Measurements from ENCODE around the gene PPP2R2C.

The PPP2R2C gene

DNA sequence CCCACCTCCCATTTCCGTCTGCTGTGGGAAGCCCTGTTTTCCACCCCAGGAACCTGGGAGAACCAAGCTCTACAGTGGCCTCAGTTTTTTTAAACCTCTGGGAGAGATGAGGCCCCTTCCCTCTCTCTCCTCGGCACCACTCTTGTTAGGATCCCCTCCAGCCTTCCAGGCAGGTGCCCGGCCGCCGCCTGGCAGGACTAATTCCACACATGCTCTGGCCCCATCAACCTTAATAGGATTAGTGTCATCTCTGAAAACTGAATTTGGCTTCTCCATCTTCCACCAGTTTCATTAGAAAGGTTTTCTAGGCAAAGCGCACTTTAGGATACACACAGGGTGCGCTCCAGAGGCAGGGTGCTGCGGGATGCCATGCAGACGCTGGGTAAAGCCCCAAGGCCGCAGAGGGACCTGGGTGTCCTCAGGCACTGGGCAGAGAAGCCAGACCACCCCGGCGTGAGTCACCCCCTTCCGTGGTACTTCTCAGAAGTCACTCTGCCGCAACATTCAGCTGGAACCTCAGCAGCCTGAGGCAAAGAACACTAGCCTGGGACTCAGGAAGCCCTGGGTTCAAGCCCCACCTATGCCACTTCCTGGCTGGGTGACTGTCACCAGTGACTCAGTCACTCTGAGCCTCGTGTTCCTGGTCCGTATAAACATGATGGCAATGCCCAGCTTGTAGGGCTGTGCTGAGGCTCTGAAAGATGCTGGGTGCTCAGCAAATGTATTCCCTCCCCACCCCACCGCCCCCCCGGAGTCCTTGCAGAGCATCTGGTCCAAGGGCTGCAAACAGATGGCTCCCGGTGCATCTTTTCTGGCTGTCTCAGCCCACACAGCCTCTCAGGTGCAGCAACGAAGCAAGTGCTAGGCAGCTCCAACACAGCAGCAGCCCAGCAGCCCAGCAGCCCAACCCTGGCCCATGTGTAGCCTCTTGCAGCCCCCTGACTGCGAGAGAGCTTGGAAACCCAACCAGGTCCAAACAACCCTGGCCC, 29.1 kb downstream of the PPP2R2C start:
- WGBS (ENCODE audit: insufficient coverage): 91% methylated on average over 19 of the region's 21 CpGs
- ChIA-PET POLR2A (no interaction called here), CTCF (no interaction called here)
- no peak for DNase-seq
- H3K27ac ChIP-seq (ENCODE audit: insufficient read depth in 1 of 2, low read depth in 1 of 2, low read length in 2 of 2, poor library complexity in 1 of 2, severe bottlenecking in 2 of 2): no peak overlapping the region
- H3K4me1 ChIP-seq (ENCODE audit: control extremely low read depth in 1 of 4, control insufficient read depth in 4 of 4, insufficient read depth in 4 of 4, low read length in 3 of 4): peaks cover 0 to 7% (median 3%) of the 10 kb centered on the region in 4 experiments
- H3K9me3 ChIP-seq (ENCODE audit: control extremely low read depth in 1 of 5, control insufficient read depth in 4 of 5, insufficient read depth in 2 of 5, low read depth in 1 of 5, low read length in 4 of 5): no peaks in the 10 kb centered on the region
- no peak overlapping the region for H3K4me3 ChIP-seq (ENCODE audit: control insufficient read depth in 1 of 7, extremely low read depth in 1 of 7, insufficient read depth in 4 of 7, low read depth in 2 of 7, low read length in 6 of 7)
- no peaks in the 10 kb centered on the region for H3K36me3 ChIP-seq (ENCODE audit: control insufficient read depth in 4 of 4, insufficient read depth in 4 of 4, low read length in 3 of 4)
- H3K27me3 ChIP-seq (replicated peaks in 2 of 5; ENCODE audit: control insufficient read depth in 4 of 5, insufficient read depth in 5 of 5, low read length in 4 of 5): peaks cover 0 to 56% (median 9%) of the 10 kb centered on the region in 5 experiments

DNA sequence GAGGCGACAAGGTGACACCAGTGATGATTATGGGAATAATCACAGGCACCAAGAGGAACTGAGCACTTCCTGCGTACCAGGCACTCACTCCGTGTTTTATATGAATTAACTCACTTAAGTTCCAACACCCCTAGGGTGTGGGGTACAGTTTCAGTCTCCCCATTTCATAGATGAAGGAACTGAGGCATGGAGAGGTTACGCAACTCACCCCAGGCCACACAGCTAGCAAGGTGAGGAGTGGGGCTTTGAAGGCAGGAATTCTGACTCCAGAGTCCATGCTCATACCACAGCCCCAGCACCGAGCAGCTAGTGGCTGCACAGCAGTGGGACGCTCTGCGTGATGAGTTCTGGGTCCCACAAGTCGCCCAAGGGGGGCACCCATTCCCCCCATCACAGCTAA, 29.9 kb downstream of the PPP2R2C start:
- DNase-seq: no peak
- Histone ChIP-seq H3K27ac (ENCODE audit: insufficient read depth in 1 of 2, low read depth in 1 of 2, low read length in 2 of 2, poor library complexity in 1 of 2, severe bottlenecking in 2 of 2) (no peak overlapping the region), H3K27me3 (replicated peaks in 2 of 5; ENCODE audit: control insufficient read depth in 4 of 5, insufficient read depth in 5 of 5, low read length in 4 of 5) (peaks cover 0 to 48% (median 8%) of the 10 kb centered on the region in 5 experiments), H3K9me3 (ENCODE audit: control extremely low read depth in 1 of 5, control insufficient read depth in 4 of 5, insufficient read depth in 2 of 5, low read depth in 1 of 5, low read length in 4 of 5) (no peaks in the 10 kb centered on the region), H3K36me3 (ENCODE audit: control insufficient read depth in 4 of 4, insufficient read depth in 4 of 4, low read length in 3 of 4) (no peaks in the 10 kb centered on the region), H3K4me3 (ENCODE audit: control insufficient read depth in 1 of 7, extremely low read depth in 1 of 7, insufficient read depth in 4 of 7, low read depth in 2 of 7, low read length in 6 of 7) (no peak overlapping the region), H3K4me1 (ENCODE audit: control extremely low read depth in 1 of 4, control insufficient read depth in 4 of 4, insufficient read depth in 4 of 4, low read length in 3 of 4) (peaks cover 0 to 7% (median 1%) of the 10 kb centered on the region in 4 experiments)
- 100% methylated on average over 7 of the region's 8 CpGs for WGBS (ENCODE audit: insufficient coverage)
- POLR2A ChIA-PET: no interaction called here
- CTCF ChIA-PET: no interaction called here

DNA sequence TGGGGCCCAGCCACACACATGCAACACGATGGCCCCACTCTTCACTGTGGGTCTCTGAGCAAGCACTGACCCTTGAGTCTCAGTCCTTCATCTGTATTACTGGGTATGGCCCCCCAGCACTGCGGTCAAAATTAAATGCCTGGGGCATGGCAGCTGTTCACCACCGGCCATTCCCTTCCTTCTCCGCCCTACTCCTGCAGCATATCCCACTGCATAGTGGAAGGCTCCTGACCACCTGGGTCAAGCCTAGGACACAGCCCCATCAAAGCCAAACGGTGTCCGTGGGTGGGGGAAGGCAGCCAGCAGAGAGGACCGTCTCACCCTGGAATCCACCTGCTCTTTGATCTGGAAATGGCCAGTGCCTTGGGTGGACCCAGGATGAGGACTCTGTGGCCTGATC, 30.7 kb downstream of the PPP2R2C start:
- no peak for DNase-seq
- no peak overlapping the region for H3K27ac ChIP-seq (ENCODE audit: insufficient read depth in 1 of 2, low read depth in 1 of 2, low read length in 2 of 2, poor library complexity in 1 of 2, severe bottlenecking in 2 of 2)
- CTCF ChIA-PET: no interaction called here
- no peaks in the 10 kb centered on the region for H3K36me3 ChIP-seq (ENCODE audit: control insufficient read depth in 4 of 4, insufficient read depth in 4 of 4, low read length in 3 of 4)
- POLR2A ChIA-PET: no interaction called here
- H3K4me1 ChIP-seq (ENCODE audit: control extremely low read depth in 1 of 4, control insufficient read depth in 4 of 4, insufficient read depth in 4 of 4, low read length in 3 of 4): no peaks in the 10 kb centered on the region
- no peak overlapping the region for H3K4me3 ChIP-seq (ENCODE audit: control insufficient read depth in 1 of 7, extremely low read depth in 1 of 7, insufficient read depth in 4 of 7, low read depth in 2 of 7, low read length in 6 of 7)
- 100% methylated on average over 5 of the region's 7 CpGs for WGBS (ENCODE audit: insufficient coverage)
- H3K9me3 ChIP-seq (ENCODE audit: control extremely low read depth in 1 of 5, control insufficient read depth in 4 of 5, insufficient read depth in 2 of 5, low read depth in 1 of 5, low read length in 4 of 5): no peaks in the 10 kb centered on the region
- H3K27me3 ChIP-seq (replicated peaks in 2 of 5; ENCODE audit: control insufficient read depth in 4 of 5, insufficient read depth in 5 of 5, low read length in 4 of 5): peaks cover 0 to 40% (median 8%) of the 10 kb centered on the region in 5 experiments

DNA sequence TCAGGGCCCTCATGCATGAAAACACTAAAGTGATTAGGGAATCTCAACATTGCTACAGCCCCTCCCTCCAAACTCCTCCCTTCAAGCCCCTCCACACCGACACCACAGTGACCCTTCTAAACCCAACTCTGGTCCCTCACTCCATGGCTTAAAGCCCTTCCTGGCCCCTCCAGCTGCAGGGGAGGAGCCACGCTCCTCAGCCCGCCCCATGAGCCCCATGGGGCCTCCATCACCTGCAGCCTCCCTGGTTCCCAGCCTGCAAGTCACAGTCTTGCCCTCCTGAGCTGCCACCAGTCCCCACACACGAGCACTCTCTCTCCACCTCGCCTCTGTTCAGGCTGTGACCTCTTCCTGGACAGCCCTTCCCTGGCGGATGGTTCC, 31.2 kb downstream of the PPP2R2C start:
- CTCF ChIA-PET: no interaction called here

DNA sequence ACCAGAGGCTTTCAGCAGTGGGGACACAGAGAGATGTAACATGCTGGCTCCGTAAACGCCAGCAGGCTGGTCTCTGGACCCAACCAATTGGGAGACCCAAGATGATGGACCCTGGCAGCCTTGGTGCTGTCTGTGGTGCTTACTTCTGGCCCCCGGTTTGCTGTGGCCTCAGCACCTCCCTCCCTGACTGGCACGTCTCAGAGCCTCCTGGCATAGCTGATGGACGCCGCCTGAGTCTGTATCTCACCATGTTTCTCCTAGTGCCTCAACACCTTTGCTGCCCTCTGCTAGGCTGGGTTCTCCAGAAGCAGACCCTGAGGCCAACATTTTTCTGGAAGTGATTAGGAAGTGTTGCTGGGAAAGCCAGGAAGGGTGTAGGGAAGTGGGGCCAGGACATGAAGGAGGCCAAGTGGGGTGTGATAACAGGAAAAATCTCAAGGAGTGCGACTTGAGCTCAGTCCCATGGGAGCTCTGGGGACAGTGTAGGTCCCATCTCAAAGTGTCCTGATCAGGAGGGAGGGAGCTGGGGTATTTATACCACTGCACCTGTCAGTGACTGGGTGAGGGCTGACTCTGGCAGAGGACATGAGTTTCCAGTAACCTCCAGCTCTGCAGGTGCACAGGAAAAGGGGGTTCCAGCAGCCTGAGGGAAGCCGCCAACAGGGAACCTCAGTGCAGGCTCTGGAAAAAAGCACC, 31.8 kb downstream of the PPP2R2C start:
- H3K4me1 ChIP-seq (ENCODE audit: control extremely low read depth in 1 of 4, control insufficient read depth in 4 of 4, insufficient read depth in 4 of 4, low read length in 3 of 4): no peaks in the 10 kb centered on the region
- ChIA-PET POLR2A (no interaction called here), CTCF (no interaction called here)
- no peak overlapping the region for H3K27ac ChIP-seq (ENCODE audit: insufficient read depth in 1 of 2, low read depth in 1 of 2, low read length in 2 of 2, poor library complexity in 1 of 2, severe bottlenecking in 2 of 2)
- WGBS (ENCODE audit: insufficient coverage): 49% methylated on average over 5 of the region's 8 CpGs
- H3K4me3 ChIP-seq (ENCODE audit: control insufficient read depth in 1 of 7, extremely low read depth in 1 of 7, insufficient read depth in 4 of 7, low read depth in 2 of 7, low read length in 6 of 7): no peak overlapping the region
- peaks cover 0 to 29% (median 4%) of the 10 kb centered on the region in 5 experiments for H3K27me3 ChIP-seq (replicated peaks in 2 of 5; ENCODE audit: control insufficient read depth in 4 of 5, insufficient read depth in 5 of 5, low read length in 4 of 5)
- peaks cover 0 to 6% (median 5%) of the 10 kb centered on the region in 5 experiments for H3K9me3 ChIP-seq (ENCODE audit: control extremely low read depth in 1 of 5, control insufficient read depth in 4 of 5, insufficient read depth in 2 of 5, low read depth in 1 of 5, low read length in 4 of 5)
- DNase-seq: no peak
- H3K36me3 ChIP-seq (ENCODE audit: control insufficient read depth in 4 of 4, insufficient read depth in 4 of 4, low read length in 3 of 4): no peaks in the 10 kb centered on the region

More for the DNA sequence above, 31.2 kb downstream of the PPP2R2C start:
- WGBS (ENCODE audit: insufficient coverage): 77% methylated on average over 5 of the region's 6 CpGs
- Histone ChIP-seq H3K4me1 (ENCODE audit: control extremely low read depth in 1 of 4, control insufficient read depth in 4 of 4, insufficient read depth in 4 of 4, low read length in 3 of 4) (no peaks in the 10 kb centered on the region), H3K27ac (ENCODE audit: insufficient read depth in 1 of 2, low read depth in 1 of 2, low read length in 2 of 2, poor library complexity in 1 of 2, severe bottlenecking in 2 of 2) (no peak overlapping the region), H3K9me3 (ENCODE audit: control extremely low read depth in 1 of 5, control insufficient read depth in 4 of 5, insufficient read depth in 2 of 5, low read depth in 1 of 5, low read length in 4 of 5) (peaks cover 0 to under 1% (median 0%) of the 10 kb centered on the region in 5 experiments), H3K27me3 (replicated peaks in 2 of 5; ENCODE audit: control insufficient read depth in 4 of 5, insufficient read depth in 5 of 5, low read length in 4 of 5) (peaks cover 0 to 35% (median 6%) of the 10 kb centered on the region in 5 experiments), H3K36me3 (ENCODE audit: control insufficient read depth in 4 of 4, insufficient read depth in 4 of 4, low read length in 3 of 4) (no peaks in the 10 kb centered on the region), H3K4me3 (ENCODE audit: control insufficient read depth in 1 of 7, extremely low read depth in 1 of 7, insufficient read depth in 4 of 7, low read depth in 2 of 7, low read length in 6 of 7) (no peak overlapping the region)
- no peak for DNase-seq
- POLR2A ChIA-PET: no interaction called here

DNA sequence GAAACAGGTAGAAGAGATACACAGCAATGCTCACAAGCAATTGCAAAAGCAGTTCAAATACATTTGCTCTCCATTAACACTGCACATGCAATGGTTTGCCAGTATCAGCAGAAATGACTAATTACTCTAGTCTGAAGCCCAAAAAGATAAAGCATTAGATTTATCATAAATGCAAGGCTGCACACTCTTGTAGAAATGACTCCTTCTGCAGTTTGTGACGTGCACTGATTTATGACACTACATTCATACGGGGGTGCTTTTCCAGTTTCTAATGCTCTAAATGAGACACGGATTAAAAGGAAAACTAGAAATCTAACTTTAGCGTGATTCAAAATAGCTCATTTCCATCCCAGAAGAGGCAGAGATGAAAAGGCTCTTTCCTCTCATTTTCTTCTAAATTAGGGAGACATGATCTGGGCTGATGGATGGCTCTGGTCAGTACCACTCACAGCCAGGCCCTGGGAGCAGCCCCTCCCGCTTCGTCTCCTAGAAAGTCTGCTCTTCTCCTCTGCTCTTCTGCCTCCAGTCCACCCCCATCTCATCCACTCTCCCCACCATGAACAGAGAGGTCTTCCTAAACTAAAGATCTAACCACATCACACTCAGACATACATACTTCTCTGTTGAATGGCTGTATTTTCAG, 33.2 kb downstream of the PPP2R2C start:
- H3K27me3 ChIP-seq (replicated peaks in 2 of 5; ENCODE audit: control insufficient read depth in 4 of 5, insufficient read depth in 5 of 5, low read length in 4 of 5): peaks cover 0 to 25% (median 2%) of the 10 kb centered on the region in 5 experiments
- H3K27ac ChIP-seq (ENCODE audit: insufficient read depth in 1 of 2, low read depth in 1 of 2, low read length in 2 of 2, poor library complexity in 1 of 2, severe bottlenecking in 2 of 2): no peak overlapping the region
- ChIA-PET CTCF (interaction anchor here (2.8 kb wide), 1 partner anchor 12 kb away, joined by 8 read pairs; no protein-coding TSS in a partner anchor), POLR2A (no interaction called here)
- H3K9me3 ChIP-seq (ENCODE audit: control extremely low read depth in 1 of 5, control insufficient read depth in 4 of 5, insufficient read depth in 2 of 5, low read depth in 1 of 5, low read length in 4 of 5): peaks cover 0 to 13% (median 6%) of the 10 kb centered on the region in 5 experiments
- no peaks in the 10 kb centered on the region for H3K4me1 ChIP-seq (ENCODE audit: control extremely low read depth in 1 of 4, control insufficient read depth in 4 of 4, insufficient read depth in 4 of 4, low read length in 3 of 4)
- 93% methylated on average over 6 of the region's 6 CpGs for WGBS (ENCODE audit: insufficient coverage)
- no peak overlapping the region for H3K4me3 ChIP-seq (ENCODE audit: control insufficient read depth in 1 of 7, extremely low read depth in 1 of 7, insufficient read depth in 4 of 7, low read depth in 2 of 7, low read length in 6 of 7)
- no peak for DNase-seq
- no peaks in the 10 kb centered on the region for H3K36me3 ChIP-seq (ENCODE audit: control insufficient read depth in 4 of 4, insufficient read depth in 4 of 4, low read length in 3 of 4)
